ENCODE results near the gene BABAM2.
"Not testable (repeated sequence)": the region's sequence is repeated elsewhere in the genome, so short reads cannot be mapped to it uniquely, and the experiment has no call there.

BABAM2 gene

DNA sequence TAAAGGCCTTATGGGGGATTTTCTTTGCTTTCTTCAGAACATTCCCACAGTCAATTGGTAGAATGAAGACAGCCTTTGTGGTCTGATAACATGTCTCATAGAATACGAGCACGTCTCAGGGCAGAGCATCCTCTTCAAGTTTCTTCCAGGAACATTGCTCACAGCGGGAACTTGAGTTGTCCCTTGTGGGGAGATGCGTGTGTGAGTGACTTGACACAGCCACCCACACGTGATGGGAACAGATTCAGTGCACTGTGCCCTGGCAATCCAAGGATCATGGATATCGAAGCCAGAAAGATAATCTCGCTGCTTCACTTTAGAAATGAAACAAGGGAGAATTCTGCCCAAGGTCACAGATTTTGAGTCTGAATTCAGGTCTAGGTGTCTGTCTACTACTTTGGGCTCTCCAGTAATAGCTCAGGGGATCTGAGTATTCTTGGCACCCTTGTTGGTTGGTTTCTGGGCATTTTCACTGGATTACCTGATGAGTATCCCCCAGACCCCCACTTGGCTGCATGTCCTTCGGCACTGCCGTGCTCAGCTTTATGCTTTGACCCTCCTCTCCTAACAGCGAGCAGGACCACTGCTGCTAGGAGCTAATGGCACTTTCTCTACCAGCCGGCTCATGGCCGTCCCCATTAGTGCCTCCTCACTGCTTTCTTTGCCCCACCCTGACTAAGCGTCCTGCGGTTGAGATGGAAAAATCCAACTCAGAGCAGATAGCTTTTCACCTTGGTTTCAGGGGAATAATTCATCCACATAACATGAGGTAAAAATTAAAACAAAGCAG, 426.2 kb downstream of the BABAM2 start:
- DNase-seq (ENCODE audit: low spot score): no peak

DNA sequence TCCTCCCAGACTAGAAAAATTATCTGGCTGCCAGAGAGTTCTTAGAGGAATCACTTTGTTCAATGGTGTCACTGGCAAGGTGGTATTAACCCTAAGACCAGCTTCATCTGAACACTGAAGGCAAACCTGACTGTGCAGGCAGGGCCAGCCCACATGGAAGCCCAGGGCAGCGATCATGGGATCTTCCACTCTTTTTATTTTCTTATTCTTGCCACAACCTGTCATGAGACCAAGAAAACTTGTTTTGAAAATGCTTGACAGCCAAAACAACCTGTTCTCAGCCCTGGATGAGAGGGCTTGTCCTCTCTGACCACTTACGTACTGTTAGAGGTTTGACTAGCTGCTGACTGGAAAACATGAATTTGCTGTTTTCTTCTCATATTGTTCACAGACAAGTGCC, 426.9 kb downstream of the BABAM2 start:
- no peak for DNase-seq (ENCODE audit: low spot score)

DNA sequence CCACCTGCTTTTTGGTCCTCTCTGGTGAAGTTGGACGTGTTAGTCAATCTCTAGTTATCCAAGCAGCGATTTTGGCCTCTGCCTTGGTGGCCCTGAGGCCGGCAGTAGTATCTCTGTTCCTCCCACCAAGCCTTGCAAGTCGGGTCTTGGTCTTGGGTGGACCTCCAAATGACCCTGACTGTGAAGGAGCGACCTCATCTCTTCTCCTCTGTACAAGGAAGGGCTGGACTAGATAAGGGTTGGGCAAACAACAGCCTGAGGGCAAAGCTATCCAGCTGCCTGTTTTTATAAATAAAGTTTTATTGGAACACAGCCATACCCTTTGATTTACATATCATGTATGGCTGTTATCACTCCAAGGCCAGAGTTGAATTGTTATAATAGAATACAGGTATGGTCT, 427.5 kb downstream of the BABAM2 start:
- no peak for DNase-seq (ENCODE audit: low spot score)

DNA sequence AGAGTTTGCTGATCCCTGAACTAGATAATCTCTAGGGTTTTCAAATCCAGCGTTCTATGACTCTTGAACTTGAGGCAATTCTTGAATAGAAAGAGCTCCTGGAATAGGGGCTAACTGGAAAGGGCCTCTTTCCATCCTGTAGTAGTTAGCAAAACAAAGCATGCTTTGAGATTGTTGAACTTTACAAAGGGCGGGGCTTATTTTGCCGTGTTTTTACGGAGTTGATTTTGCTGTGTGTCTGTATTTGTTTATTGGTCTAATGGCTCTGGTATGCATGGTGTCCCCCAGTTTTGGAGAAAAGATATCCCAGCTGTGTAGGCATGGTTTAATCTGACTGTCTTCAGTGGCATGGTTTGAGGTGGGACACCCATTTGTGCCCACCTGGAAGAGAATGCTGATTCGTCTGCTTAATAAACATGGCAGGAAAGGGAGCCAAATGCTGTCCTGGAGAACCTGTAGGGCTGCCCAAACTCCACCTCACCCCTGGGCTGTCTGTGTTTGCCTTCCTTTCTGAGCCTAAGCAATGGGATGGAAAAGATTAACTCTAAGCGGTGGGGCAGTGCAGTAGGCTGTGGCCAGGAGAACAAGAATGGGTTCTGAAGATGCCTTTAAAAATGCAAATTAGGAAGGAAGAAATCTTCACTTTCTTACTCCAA, 428.1 kb downstream of the BABAM2 start:
- no peak for DNase-seq (ENCODE audit: low spot score)

DNA sequence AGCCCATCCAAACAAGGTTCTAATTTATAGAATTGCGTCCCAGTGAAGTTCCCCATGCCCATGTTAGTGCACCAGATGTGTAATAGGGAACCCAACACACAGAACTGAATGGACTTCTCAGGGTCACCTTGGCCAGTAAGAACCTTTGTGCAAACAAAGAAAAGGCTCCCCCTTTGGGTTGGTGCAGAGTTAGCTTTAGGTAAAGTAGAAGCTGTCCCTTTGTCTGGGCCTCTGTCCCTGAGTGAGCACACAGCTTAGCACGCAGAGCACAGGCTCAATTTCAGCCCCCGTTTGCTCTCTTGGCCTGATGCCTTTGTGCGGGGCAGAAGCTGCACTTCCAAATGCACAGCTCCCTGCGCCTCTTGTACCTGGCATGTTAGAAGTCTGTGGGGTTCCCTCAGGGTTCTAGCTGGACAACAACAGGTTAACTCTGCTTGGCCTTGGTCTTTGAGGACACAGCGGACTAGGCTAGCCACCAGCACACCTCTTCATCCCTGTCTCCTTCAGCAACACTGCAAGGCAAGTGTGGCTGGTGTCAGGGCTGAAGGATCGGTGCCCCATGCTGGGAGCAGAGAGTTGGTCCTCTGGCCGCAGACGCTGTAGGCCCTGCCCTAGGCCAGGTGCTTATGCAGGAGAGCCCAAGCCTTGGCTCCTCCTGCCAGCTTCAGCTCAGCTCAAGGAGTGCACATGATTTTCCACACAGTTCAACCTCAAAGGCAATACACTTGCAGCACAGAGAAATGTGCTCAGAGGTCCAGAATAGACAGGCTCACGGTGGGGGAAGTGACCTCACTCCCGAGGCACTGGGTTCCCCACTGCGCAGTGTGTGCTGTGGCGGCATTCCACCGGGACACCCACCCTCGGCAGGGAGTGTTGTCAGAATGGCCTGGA, 428.8 kb downstream of the BABAM2 start:
- DNase-seq (ENCODE audit: low spot score): no peak

DNA sequence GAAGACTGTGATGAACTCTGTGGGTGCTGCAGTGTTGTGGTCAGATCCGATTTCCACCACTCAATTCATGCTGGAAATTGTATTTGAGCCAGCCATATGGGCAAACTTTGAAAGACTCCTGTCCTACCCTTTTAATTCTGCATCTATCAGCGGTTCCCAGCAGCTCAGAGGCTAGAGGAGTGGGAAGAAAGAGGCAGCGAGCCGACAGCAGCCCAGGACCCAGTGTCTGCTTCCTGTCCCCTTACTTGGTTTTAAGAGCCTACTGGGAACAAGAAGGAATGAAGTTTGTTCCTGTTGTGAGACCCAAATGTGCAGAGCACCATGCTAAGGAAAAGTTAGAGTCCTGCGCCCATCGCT, 429.5 kb downstream of the BABAM2 start:
- DNase-seq (ENCODE audit: low spot score): no peak

DNA sequence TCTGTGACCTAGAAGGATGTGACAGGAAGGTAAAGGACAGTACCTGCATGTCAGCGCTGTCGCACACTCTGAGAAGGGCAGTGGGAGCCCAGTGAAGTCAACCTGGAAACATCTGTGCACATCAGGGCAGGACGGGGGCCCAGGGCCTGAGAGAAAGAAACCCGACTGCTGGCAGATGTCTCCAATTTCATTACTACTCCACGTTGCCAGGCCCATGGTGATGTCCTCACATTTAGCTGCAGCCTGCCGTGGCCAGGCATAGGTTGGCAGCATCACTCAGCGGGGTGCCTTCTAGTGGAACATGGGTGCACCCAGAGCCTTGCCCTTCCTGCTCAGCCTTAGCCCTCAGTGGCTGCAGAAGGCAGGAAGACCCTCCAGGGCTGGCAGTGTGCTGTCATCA, 429.8 kb downstream of the BABAM2 start:
- no peak for DNase-seq (ENCODE audit: low spot score)

DNA sequence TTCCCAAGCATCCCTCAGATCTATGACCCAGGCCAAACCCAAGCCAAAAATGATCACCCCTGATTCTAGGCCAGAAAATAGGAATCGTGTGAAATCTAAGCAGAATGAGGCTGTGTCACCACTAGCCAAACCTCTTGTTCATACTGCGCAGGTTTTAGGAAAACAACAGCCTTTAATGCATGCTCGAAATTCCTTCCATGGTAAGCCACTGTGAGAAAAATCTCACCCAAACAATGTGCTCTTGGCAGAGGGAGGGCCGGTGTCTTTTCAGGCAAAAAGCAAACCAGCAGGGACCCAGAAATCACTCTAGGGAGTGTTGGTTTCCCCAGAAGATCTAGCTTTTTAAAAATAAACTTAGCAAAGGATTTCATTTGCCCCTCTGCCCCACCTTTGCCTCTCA, 430.9 kb downstream of the BABAM2 start:
- no peak for DNase-seq (ENCODE audit: low spot score)

- no peak for DNase-seq (ENCODE audit: low spot score)
These were observed 431.5 kb downstream of the BABAM2 start for GRCh38 chr2:28322051-28322450.

DNA sequence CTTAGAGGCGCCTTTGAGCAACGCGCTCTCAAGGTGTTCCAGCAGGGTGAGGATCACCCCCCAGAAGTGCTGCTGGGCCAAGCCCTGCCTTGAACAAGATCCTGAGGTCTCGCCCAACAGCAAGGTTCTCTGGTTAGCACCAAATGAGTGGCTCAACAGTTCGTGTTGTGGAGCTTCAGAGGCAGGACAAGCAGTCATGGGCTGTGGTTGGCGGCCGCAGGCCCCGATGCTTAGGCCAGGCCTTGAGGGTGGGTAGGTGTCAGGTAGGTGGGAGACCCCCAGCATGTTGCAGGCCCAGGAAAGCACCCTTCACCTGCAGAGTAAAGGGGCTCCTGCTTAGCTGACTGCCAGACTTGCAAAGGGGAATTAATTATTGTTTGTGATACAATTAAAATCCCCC, 431.9 kb downstream of the BABAM2 start:
- DNase-seq (ENCODE audit: low spot score): no peak

DNA sequence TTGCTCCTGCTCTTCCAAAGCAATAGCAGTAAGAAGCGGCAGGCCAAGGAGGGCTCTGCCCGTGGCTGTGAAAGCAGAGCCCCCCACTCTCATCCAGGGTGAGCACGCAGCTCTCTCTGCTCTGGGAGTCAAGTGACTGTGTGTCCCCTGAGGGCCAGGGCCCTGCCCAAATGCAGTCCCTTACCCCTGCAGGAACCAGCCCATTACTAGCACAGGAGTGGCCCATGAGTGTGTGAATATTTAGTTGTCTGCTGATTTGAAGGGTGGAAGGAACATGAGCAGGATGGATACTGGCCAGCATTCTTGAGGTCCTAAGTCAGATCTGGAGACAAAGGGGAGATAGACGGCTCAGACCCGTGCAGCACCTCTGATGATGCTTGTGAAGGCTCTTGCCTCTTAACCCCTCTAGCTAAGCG, 432.5 kb downstream of the BABAM2 start:
- no peak for DNase-seq (ENCODE audit: low spot score)

- DNase-seq (ENCODE audit: low spot score): no peak
These were observed 434.6 kb downstream of the BABAM2 start for GRCh38 chr2:28325173-28325566.

GRCh38 chr2:28325567-28326468, 435.3 kb downstream of the BABAM2 start:
- peak; percentile 55 for DNase-seq (ENCODE audit: low spot score)

- no peak for DNase-seq (ENCODE audit: low spot score)
These were observed 435.9 kb downstream of the BABAM2 start for GRCh38 chr2:28326469-28326805.

DNA sequence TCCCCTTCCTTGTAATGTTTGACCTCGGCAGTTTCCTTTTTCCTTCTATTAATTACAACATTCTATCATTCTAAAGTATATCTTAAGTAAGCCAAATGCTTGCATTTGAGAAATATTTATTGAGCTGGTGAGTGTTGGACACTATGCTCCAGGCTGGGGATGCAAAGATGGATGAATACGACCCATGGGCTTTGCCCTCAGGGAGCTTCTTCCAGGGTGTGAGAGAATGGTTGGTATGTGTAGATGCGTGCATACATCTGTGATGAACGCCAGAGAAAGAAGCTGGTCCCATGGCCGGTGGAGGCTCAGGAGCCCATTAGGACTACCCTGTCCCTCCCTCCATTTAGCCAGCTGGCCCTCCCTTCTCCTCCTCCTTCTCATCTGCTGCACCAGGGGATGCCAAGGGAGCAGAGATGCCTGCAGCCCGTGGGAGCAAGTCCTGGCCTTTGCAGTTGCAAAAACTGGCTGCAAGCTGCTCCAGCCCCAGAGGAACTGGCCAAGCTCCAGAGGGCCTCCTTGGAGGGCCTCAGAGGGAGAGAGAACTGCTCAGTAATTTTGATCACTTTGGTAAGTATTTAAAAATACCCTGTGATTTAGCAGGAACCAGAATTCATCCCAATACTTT, 436.5 kb downstream of the BABAM2 start:
- DNase-seq (ENCODE audit: low spot score): no peak

GRCh38 chr2:28327581-28327955, 437.0 kb downstream of the BABAM2 start:
- DNase-seq (ENCODE audit: low spot score): no peak

- DNase-seq (ENCODE audit: low spot score): no peak
These were observed 437.7 kb downstream of the BABAM2 start for GRCh38 chr2:28327956-28328922.

- DNase-seq (ENCODE audit: low spot score): no peak
These were observed 438.7 kb downstream of the BABAM2 start for GRCh38 chr2:28329184-28329583.

- not testable (repeated sequence) for DNase-seq (ENCODE audit: low spot score)
These were observed 440.2 kb downstream of the BABAM2 start for GRCh38 chr2:28330722-28331121.

DNA sequence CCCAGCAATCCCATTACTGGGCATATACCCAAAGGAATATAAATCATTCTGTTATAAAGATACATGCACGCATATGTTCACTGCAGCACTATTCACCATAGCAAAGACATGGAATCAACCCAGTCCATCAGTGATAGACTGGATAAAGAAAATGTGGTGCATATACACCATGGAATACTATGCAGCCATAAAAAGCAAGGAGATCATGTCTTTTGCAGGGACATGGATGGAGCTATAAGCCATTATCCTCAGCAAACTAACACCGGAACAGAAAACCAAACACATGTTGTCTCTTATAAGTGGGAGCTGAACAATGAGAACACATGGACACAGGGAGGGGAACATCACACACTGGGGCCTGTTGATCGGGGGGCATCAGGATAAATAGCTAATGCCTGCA, 441.3 kb downstream of the BABAM2 start:
- not testable (repeated sequence) for DNase-seq (ENCODE audit: low spot score)

Data from LoVo (cell line).